Activated T-cell treated with anti-CD3 and anti-CD28 coated beads, Interleukin-2, amount 50 U/mL, for 72 hours (primary cell): ENCODE data around the gene TRAFD1. TPM values are rescaled to one million over a fixed set of nuclear protein-coding genes. Genes with fewer than 3 reads are reported as not detected.

ENCODE experiments used
- ATAC-seq, 2 donors: fragments of 150-1000 bp; cut with Tn5 transposase; replicated peaks in 1 of 2; 2 replicates each; pipeline ENCODE4 v1.10.0; 2021; ENCODE audit warnings: moderate library complexity in 2 of 2, mild to moderate bottlenecking in 1 of 2
- DNase-seq, 2 donors: peaks; one replicate each; pipeline ENCODE4 v3.0.0; 2021 to 2022; ENCODE audit warnings: mixed read lengths in 1 of 2
- H3K27ac Mint-ChIP-seq: one replicate; pipeline ENCODE4 v1.8.0; 2022; ENCODE audit warnings: mild to moderate bottlenecking, moderate library complexity, mixed read lengths
- H3K27me3 Mint-ChIP-seq: one replicate; pipeline ENCODE4 v1.8.0; 2022; ENCODE audit warnings: low read depth, mixed read lengths
- H3K36me3 Mint-ChIP-seq, 2 donors: one replicate each; pipeline ENCODE4 v1.8.0; 2022; ENCODE audit warnings: mixed read lengths in 2 of 2, mild to moderate bottlenecking in 1 of 2; ENCODE audit not compliant: insufficient read depth in 2 of 2
- H3K4me1 Mint-ChIP-seq: one replicate; pipeline ENCODE4 v1.8.0; 2022; ENCODE audit warnings: low read depth, mixed read lengths
- H3K4me3 Mint-ChIP-seq, 2 donors: one replicate each; pipeline ENCODE4 v1.8.0; 2022; ENCODE audit warnings: mild to moderate bottlenecking in 2 of 2, mixed read lengths in 2 of 2, moderate library complexity in 2 of 2
- H3K9me3 Mint-ChIP-seq, 2 donors: one replicate each; pipeline ENCODE4 v1.8.0; 2022; ENCODE audit warnings: mixed read lengths in 2 of 2
- total RNA-seq, 2 donors: library from RNA; stranded (reverse); gene quantifications; one replicate each; pipeline ENCODE4 v1.2.3, GENCODE V29; 2022

TRAFD1 gene
- total RNA-seq, 2 donors from 2014 or later = 57.7 to 64.2 TPM

DNA sequence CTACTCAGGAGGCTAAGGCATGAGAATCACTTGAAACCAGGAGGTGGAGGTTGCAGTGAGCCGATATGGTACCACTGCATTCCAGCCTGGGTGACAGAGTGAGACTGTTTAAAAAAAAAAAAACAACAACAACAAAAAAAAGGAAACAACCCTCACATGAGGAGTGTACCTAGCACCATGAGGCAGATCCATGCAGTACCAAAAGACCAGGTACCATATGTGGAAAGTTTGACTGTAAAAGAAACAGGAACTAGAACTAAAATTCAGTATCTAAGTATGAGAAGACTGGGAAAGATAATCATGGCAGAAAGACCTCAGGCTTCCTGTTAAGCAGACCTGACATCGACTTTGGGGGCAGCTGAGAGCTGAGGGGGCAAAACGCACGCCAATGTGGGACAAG is 55.1 kb downstream of the TRAFD1 start:
- DNase-seq (no peak), ATAC-seq (no peak)
- H3K27me3 Mint-ChIP-seq = no peaks in the 10 kb centered on the region
- H3K36me3 Mint-ChIP-seq = peaks cover 2% of the 10 kb centered on the region in 2 donors
- no peak overlapping the region for H3K4me3 Mint-ChIP-seq
- H3K27ac Mint-ChIP-seq = no peak overlapping the region
- H3K9me3 Mint-ChIP-seq = no peaks in the 10 kb centered on the region
- H3K4me1 Mint-ChIP-seq = peaks cover 17% of the 10 kb centered on the region

DNA sequence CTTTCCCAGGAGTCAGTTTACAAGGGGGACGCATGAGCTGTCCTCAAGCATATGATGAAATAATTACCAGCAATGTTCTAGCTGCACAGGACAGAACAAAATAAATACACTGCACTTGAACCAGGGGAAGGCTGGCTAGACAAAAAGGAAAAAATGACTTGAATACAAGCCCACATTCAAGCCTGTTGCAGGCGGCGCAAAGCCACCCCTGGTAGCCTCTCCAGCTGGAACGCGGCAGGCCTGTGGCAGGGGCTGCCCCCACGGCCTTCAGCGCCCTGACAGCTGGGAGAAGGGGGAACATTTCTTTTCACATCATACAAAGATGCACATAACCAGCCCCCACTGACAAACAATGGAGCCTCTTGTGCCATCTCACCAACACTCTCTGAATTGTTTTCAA is 57.1 kb downstream of the TRAFD1 start:
- Mint-ChIP-seq H3K9me3 (no peaks in the 10 kb centered on the region), H3K27ac (no peak overlapping the region), H3K27me3 (no peaks in the 10 kb centered on the region), H3K4me1 (peaks cover 17% of the 10 kb centered on the region), H3K36me3 (peaks cover 2% of the 10 kb centered on the region in 2 donors), H3K4me3 (no peak overlapping the region)
- DNase-seq (no peak), ATAC-seq (no peak)

DNA sequence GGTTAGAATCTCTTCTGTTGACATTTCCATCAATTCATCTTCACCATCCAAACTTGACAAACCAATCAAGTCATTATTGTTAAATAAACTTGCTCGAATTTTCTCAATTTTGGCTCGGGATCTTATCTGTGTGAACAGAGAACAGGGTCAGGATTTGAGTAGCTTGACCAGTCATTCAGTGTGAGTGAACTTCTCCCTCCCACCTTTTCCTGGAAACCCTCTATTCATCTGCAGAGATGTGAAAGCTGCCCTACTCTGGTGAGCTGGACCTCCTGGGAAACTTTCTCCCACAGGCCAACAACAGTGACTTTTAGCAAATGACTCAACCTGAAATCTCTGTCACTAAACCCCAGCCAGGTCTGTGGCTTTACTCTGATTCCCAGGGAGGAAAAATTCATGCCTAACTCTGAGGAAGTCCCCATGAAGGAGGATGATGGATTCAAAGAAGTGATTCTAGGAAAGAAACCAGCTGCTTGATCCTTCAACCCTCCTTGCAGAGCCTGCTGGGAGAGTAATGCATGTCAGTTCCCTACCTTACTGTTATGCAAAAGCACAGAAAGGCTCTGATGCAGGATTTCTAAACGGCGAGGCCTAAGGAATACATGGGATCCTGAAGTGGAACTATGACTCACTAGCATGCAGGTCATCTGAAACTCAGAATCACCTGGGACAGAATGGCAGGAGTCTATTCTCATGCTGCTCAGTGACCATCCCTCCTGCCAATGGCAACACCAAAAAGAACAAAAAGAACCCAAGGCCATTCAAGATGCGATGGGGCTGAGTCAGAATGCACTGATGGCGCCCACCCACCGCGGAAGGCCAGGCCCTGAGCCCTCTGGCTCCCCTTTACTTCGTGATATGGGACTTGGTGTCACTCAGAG is 58.0 kb downstream of the TRAFD1 start:
- DNase-seq (peak; percentile 33 to 40), ATAC-seq (peak; percentile 88 to 89)
- Mint-ChIP-seq H3K36me3 (peaks cover 2% of the 10 kb centered on the region in 2 donors), H3K27ac (no peak overlapping the region), H3K4me1 (peaks cover 17% of the 10 kb centered on the region), H3K4me3 (peak overlapping the region; percentile 27 to 48), H3K9me3 (no peaks in the 10 kb centered on the region), H3K27me3 (no peaks in the 10 kb centered on the region)

DNA sequence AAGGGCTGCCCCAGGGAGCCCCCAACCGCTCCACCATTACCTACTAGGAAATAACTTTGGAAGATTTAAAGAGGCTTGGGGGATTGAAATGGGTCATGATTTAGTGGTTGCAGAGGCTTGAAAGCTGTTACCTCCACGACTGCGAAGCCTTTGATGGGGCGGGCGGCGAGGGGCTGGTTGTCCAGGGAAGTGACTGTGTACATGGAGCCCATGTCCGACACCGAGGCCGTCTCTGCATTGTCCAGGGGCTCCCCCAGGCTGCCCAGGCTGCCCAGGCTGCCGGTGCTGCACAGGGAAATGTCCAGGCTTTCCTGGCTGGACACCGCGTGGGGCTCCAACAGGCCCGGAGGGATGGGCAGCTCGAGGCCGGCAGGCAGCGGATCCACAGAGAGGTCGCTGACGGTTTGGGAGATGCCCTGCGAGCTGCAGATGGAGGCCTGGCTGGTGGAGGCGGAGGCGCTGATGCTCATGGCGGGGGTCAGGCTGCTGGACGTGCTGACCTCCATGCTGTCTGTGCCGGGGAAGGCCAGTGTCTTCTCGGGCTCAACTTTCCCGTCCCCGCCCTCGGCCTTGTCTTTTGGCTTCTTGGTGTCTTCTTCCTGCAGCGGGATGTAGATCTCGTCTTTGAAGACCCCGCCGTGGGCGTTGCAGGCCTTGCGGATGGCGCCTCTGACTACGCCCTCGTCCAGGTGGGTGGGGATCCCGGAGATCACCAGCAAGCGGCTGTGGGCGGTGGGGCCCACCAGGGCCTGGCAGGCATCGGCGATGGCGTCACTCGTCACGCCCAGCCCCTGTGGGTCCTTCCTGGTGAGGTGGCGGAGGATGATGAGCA is 58.9 kb downstream of the TRAFD1 start:
- DNase-seq (no peak), ATAC-seq (no peak)
- H3K27ac Mint-ChIP-seq = no peak overlapping the region
- no peaks in the 10 kb centered on the region for H3K9me3 Mint-ChIP-seq
- peaks cover 2% of the 10 kb centered on the region in 2 donors for H3K36me3 Mint-ChIP-seq
- no peak overlapping the region for H3K4me3 Mint-ChIP-seq
- no peaks in the 10 kb centered on the region for H3K27me3 Mint-ChIP-seq
- peaks cover 17% of the 10 kb centered on the region for H3K4me1 Mint-ChIP-seq

DNA sequence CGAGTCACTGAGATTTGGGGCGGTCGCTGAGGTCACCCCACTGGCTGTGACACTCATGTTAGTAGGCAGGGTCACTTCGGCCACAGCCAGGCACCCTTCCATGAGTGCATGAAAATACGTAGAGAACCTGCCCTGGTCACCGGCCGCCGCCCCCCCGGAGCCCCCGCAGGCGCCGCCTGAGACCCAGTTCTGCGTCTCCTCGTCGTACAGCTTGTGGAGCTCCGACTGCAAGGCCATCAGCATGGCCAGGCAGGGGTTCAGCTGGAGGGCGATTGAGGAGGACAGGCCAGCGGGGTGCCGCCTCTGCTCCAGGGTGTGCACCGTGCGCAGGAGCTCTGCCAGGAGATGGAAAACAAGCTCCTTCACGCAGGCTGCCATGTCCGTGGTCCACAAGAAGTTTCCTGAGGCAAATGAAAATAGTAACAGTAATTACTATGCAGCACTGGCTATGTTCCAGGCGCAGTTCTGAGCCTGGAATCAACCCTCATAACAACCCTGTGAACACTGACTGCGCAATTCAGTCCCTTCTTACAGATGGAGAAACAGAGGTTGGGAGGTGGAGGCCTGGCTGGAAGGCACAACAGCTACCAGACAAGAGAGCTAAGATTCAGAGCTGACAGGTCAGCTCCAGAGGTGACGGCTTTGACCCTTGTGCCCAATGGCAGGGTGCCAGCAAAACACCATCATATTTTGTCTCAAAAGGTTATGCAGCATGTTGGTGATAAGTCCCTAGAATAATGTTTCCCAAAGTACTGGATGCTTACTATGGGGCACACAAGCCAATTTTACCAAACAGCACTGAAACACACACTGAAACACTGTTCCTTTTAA is 59.9 kb downstream of the TRAFD1 start:
- no peaks in the 10 kb centered on the region for H3K9me3 Mint-ChIP-seq
- peaks cover 17% of the 10 kb centered on the region for H3K4me1 Mint-ChIP-seq
- DNase-seq (no peak), ATAC-seq (no peak)
- peaks cover 2% of the 10 kb centered on the region in 2 donors for H3K36me3 Mint-ChIP-seq
- H3K4me3 Mint-ChIP-seq = no peak overlapping the region
- H3K27me3 Mint-ChIP-seq = no peaks in the 10 kb centered on the region
- H3K27ac Mint-ChIP-seq = no peak overlapping the region

DNA sequence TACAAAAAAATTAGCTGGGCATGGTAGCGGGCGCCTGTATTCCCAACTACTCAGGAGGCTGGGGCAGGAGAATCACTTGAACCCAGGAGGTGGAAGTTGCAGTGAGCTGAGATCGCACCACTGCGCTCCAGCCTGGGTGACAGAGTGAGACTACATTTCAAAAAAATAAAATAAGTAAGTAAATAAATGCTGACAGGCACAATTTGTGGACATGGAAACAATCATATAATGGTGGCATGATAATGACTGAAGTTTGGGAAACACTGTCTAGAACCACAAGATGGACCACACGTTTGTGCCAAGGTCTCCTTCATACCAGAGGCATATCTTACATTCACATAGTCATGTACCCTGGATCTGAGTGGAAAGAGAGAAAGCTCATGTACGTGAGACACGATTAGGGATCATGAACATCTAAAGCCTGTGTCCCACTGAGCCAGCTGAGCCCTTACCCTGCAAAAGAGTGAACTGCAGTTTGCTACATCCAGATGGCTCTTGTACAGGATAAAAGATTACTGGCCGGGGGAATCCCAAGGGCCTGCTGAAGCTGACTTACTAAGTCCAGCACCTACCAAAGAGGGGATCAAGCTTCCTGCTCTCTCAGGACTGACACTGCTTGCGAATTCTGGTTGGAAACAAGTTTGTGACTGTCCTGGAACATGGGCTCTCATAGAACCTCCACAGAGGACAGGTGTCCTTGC is 62.9 kb downstream of the TRAFD1 start:
- no peaks in the 10 kb centered on the region for H3K27me3 Mint-ChIP-seq
- ATAC-seq (no peak), DNase-seq (no peak)
- H3K27ac Mint-ChIP-seq = no peak overlapping the region
- no peak overlapping the region for H3K4me3 Mint-ChIP-seq
- H3K36me3 Mint-ChIP-seq = peaks cover 3 to 9% of the 10 kb centered on the region in 2 donors
- H3K4me1 Mint-ChIP-seq = peaks cover 8% of the 10 kb centered on the region
- H3K9me3 Mint-ChIP-seq = no peaks in the 10 kb centered on the region

DNA sequence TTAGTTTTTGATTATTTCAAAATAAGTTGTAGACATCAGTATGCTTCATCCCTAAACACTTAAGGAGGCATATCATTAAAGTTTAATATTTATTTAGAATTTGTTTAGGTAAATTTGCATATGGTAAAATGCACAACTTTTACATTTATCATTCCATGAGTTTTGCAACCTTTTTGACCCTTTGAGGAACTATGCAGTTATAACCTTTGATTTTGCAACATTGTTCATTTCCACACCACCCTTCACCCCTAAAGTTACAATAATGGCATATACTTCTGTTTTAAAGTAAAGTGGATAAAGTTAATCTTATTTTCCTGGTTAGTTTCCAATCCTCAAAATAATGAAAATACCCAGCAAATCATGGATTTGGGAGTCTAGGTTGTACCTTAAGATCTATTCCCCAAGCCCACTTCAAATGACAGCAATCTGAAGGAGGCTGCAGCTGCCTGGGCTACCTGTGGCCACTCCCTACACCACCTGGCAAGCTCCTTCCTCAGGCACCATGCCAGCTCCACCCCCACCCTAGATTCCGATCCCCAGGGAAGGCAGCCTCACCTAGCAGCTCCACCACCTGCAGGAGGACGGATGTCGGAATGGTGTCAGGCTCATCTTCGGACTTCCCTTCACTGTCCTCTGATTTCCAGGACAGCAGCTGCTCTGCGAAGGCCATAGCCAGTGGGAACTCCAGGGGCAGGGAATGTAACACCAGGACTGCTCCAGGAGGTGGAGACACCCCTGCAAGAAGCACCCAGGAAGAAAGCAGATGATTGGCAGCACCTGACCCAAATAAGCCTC is 65.1 kb downstream of the TRAFD1 start:
- no peak for DNase-seq
- H3K27ac Mint-ChIP-seq = no peak overlapping the region
- no peak overlapping the region for H3K4me3 Mint-ChIP-seq
- peaks cover 3 to 8% of the 10 kb centered on the region in 2 donors for H3K36me3 Mint-ChIP-seq
- H3K9me3 Mint-ChIP-seq = no peaks in the 10 kb centered on the region
- H3K27me3 Mint-ChIP-seq = no peaks in the 10 kb centered on the region
- H3K4me1 Mint-ChIP-seq = no peaks in the 10 kb centered on the region
- ATAC-seq = no peak

DNA sequence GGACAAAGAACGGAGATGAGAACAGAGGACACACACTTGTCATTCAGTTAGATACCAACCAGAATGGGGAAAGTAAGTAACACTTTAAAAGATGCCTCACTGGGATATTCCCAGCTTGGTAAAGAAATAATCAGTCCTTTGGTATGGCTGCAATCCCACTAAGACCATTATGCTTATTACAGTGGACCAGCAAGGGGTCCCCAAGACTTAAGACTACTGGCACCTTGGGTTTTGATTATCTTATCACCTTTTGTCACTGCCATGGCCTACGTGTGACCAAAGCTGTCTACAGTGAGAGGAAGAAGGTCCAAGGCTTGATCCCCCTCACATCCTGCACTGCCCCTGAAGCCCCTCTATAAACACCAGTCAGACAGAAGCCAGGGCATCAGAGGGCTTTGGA is 65.8 kb downstream of the TRAFD1 start:
- no peaks in the 10 kb centered on the region for H3K9me3 Mint-ChIP-seq
- H3K27ac Mint-ChIP-seq = no peak overlapping the region
- H3K4me1 Mint-ChIP-seq = no peaks in the 10 kb centered on the region

DNA sequence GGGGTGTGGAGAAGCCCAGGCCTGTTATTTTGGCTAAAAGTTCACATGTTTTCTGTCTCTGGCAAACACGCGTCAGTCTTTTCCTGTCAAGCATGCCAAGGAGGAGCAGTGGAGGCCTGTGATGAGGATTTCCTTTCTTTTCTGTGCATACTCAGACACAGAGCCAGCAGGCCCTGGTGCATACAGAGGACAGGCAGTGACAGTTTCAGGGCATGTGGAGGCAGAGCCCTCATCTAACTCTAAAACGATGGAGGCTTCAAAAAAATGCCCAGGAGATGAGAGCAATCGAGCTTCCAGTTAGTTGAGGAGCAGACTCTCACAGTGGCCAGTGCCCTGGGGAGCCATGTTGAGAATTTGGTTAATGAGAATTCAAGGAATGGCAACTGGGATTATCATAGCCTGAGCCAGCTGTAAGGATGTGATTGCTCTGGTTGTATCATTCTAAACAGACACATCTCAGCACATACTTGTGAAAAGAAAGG is 66.5 kb downstream of the TRAFD1 start:
- Mint-ChIP-seq H3K4me3 (no peak overlapping the region), H3K27me3 (no peaks in the 10 kb centered on the region), H3K36me3 (peaks cover 3 to 8% of the 10 kb centered on the region in 2 donors), H3K4me1 (no peaks in the 10 kb centered on the region), H3K9me3 (no peaks in the 10 kb centered on the region), H3K27ac (peak overlapping the region; percentile 13)
- DNase-seq (no peak), ATAC-seq (no peak)

More for the DNA sequence above, 65.8 kb downstream of the TRAFD1 start:
- DNase-seq (no peak), ATAC-seq (no peak)
- Mint-ChIP-seq H3K36me3 (peaks cover 3 to 8% of the 10 kb centered on the region in 2 donors), H3K27me3 (no peaks in the 10 kb centered on the region), H3K4me3 (no peak overlapping the region)

DNA sequence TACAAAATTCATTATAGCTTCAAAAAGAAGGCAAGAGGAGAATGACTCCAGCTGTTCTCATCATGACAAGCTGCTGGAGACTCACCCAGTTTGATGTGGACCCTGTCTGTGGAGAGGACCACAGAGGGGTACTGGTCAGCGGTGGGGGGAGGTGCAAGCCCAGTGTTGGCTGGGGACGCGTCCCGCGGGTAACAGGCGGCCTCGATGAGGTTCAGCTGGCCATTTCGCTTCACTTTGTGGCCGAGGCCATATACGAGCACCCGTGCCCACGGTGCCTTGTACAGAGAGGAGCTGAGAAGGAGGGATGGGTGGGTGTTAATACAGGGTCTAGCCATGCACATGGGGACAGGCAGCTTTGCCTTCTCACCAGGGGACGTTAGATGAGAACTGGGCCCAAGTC is 67.1 kb downstream of the TRAFD1 start:
- H3K27ac Mint-ChIP-seq = no peak overlapping the region
- no peaks in the 10 kb centered on the region for H3K4me1 Mint-ChIP-seq
- no peak for ATAC-seq

DNA sequence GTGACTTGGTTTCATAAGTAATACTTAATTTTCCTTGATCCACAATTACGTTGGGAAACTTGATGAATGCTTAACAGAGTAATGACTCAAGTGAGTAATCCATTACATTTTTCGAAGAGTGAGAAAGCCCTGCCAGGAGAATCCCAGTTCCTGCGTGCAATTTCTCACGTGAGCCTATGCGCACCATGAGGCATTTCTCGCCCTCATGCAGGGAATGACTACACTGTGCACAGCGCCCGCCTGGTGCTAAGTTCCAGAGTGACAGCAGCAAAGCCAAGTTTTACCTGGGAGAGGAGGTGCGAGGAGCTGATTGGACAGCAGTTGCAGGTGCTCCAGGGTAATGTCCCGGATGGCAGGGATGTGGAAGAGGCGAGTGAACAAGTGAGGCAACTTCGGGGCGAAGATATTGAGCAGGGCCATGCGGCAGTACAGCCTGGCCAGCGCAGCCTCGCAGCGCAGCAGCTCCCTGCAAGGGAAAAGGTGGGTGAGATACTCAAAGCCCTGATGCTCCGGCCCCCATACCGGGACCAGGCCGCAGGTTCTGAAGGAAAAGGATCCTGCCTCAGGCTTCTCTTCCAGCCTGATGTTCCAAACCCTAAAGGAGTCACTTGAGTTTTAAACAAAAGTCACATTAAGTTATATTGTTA is 69.4 kb downstream of the TRAFD1 start:
- Mint-ChIP-seq H3K4me3 (no peak overlapping the region), H3K4me1 (no peaks in the 10 kb centered on the region), H3K27me3 (no peaks in the 10 kb centered on the region), H3K9me3 (no peaks in the 10 kb centered on the region), H3K36me3 (peaks cover 4 to 13% of the 10 kb centered on the region in 2 donors), H3K27ac (no peak overlapping the region)
- DNase-seq (no peak), ATAC-seq (no peak)

More for the DNA sequence above, 67.1 kb downstream of the TRAFD1 start:
- H3K36me3 Mint-ChIP-seq = peaks cover 3 to 8% of the 10 kb centered on the region in 2 donors
- no peaks in the 10 kb centered on the region for H3K9me3 Mint-ChIP-seq
- H3K27me3 Mint-ChIP-seq = no peaks in the 10 kb centered on the region
- H3K4me3 Mint-ChIP-seq = no peak overlapping the region
- no peak for DNase-seq
